Gastroesophageal sphincter (tissue), 3 donors: Measurements from ENCODE around the gene AHRR.

Experiments used
- EP300 ChIP-seq: sonication (generic); formaldehyde crosslinking; IDR thresholded peaks from one replicate; pipeline ENCODE4 v1.6.1; 2017; ENCODE audit warnings: antibody characterized with exemption, mild to moderate bottlenecking
- POLR2A ChIP-seq, 2 donors: fragments of 450-650 bp; IDR thresholded peaks; one replicate each; pipeline ENCODE4 v1.6.1; 2017; ENCODE audit warnings: antibody characterized with exemption in 2 of 2, mild to moderate bottlenecking in 2 of 2, moderate library complexity in 1 of 2
- POLR2AphosphoS5 ChIP-seq: sonication (generic); formaldehyde crosslinking; IDR thresholded peaks from one replicate; pipeline ENCODE4 v1.6.1; 2017; ENCODE audit warnings: antibody characterized with exemption
- TF ChIP-seq, protein P1 (sequence below), 4 experiments: fragments of 200-600 bp in 2 of 4; fragments of 450-650 bp in 2 of 4; sonication (generic) in 1 of 4; IDR thresholded peaks; one replicate each; pipeline ENCODE4 v1.5.1; 2017 to 2019; ENCODE audit warnings: antibody characterized with exemption in 4 of 4, mild to moderate bottlenecking in 2 of 4, moderate library complexity in 2 of 4

DNA sequence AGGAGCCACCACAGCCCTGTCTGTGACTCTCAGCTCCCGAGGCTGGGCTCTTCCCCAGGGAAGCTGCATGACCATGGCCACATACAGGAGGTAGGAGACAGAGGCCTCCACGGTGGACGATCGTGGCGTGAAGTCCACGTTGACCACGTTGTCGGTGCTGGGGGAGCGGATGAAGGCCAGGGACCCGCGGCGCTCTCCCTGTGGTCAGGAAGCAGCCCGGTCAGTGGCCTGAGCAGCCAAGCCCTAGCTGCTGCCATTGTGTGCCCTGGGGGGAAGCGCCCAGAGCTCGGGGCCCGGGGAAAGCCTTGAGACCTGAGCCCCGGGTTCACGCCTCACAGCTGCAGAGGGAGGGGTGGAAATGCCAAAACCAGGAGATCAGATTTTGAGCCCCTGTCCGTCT lies 155.7 kb downstream of the AHRR start:
- TF ChIP-seq POLR2A (IDR thresholded peaks at IDR 0.05) (no peak), POLR2AphosphoS5 (no peak), EP300 (no peak)
- TF ChIP-seq, protein P1, sequence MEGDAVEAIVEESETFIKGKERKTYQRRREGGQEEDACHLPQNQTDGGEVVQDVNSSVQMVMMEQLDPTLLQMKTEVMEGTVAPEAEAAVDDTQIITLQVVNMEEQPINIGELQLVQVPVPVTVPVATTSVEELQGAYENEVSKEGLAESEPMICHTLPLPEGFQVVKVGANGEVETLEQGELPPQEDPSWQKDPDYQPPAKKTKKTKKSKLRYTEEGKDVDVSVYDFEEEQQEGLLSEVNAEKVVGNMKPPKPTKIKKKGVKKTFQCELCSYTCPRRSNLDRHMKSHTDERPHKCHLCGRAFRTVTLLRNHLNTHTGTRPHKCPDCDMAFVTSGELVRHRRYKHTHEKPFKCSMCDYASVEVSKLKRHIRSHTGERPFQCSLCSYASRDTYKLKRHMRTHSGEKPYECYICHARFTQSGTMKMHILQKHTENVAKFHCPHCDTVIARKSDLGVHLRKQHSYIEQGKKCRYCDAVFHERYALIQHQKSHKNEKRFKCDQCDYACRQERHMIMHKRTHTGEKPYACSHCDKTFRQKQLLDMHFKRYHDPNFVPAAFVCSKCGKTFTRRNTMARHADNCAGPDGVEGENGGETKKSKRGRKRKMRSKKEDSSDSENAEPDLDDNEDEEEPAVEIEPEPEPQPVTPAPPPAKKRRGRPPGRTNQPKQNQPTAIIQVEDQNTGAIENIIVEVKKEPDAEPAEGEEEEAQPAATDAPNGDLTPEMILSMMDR (IDR thresholded peaks at IDR 0.05) = no peak
